SHP77 (cell line): ENCODE data around the gene FADS2.

ENCODE experiments used
- DNase-seq, 2 experiments: peaks; one replicate each; lab custom pipeline; 2025; lab: John Stamatoyannopoulos, UW

FADS2 gene

GRCh38 chr11:61888590-61888989 is 60.5 kb downstream of the FADS2 start:
- DNase-seq: no peak

- DNase-seq: no peak
These were observed 61.7 kb downstream of the FADS2 start for GRCh38 chr11:61889831-61890230.

GRCh38 chr11:61890529-61891330 is 62.6 kb downstream of the FADS2 start:
- DNase-seq: peak in 1 of 2 experiments; percentile 37

GRCh38 chr11:61891331-61892084 is 63.4 kb downstream of the FADS2 start, which contains the start of gene FADS3:
Gene FADS3, minus strand, starts transcription at chr11:61891545. Its CDS starts 164 bp downstream, at chr11:61891381.
- DNase-seq: peak; percentile 77 to 81

- no peak for DNase-seq
These were observed 63.9 kb downstream of the FADS2 start for GRCh38 chr11:61892085-61892370.

GRCh38 chr11:61893981-61894380 is 65.9 kb downstream of the FADS2 start:
- no peak for DNase-seq

- no peak for DNase-seq
These were observed 67.1 kb downstream of the FADS2 start for GRCh38 chr11:61895046-61895717.

- DNase-seq: no peak
These were observed 67.6 kb downstream of the FADS2 start for GRCh38 chr11:61895718-61896059.

- DNase-seq: no peak
These were observed 68.7 kb downstream of the FADS2 start for GRCh38 chr11:61896665-61897386.

GRCh38 chr11:61897387-61898246 is 69.5 kb downstream of the FADS2 start:
- peak; percentile 63 to 66 for DNase-seq

GRCh38 chr11:61898247-61898582 is 70.1 kb downstream of the FADS2 start:
- DNase-seq: no peak

GRCh38 chr11:61899146-61899841 is 71.2 kb downstream of the FADS2 start:
- peak; percentile 55 to 58 for DNase-seq

GRCh38 chr11:61900251-61900650 is 72.2 kb downstream of the FADS2 start:
- no peak for DNase-seq

GRCh38 chr11:61901397-61901796 is 73.3 kb downstream of the FADS2 start:
- no peak for DNase-seq

GRCh38 chr11:61902313-61902712 is 74.2 kb downstream of the FADS2 start:
- DNase-seq: no peak

- DNase-seq: no peak
These were observed 75.7 kb downstream of the FADS2 start for GRCh38 chr11:61903845-61904244.

GRCh38 chr11:61904539-61905048 is 76.5 kb downstream of the FADS2 start:
- DNase-seq: no peak

GRCh38 chr11:61905067-61905696 is 77.1 kb downstream of the FADS2 start:
- DNase-seq: no peak

GRCh38 chr11:61905801-61906521 is 77.9 kb downstream of the FADS2 start:
- DNase-seq: no peak
